HG03520 (cell line): ENCODE measurements around the gene BNIP2.
"Not testable (repeated sequence)": the region's sequence is repeated elsewhere in the genome, so short reads cannot be mapped to it uniquely, and the experiment has no call there.

Source experiments
- ATAC-seq: cut with Tn5 transposase; IDR thresholded peaks from one replicate; pipeline ENCODE4 v1.9.1; 2021; ENCODE audit warnings: mild to moderate bottlenecking, moderate library complexity; ENCODE audit not compliant: unreplicated experiment

Gene BNIP2

DNA sequence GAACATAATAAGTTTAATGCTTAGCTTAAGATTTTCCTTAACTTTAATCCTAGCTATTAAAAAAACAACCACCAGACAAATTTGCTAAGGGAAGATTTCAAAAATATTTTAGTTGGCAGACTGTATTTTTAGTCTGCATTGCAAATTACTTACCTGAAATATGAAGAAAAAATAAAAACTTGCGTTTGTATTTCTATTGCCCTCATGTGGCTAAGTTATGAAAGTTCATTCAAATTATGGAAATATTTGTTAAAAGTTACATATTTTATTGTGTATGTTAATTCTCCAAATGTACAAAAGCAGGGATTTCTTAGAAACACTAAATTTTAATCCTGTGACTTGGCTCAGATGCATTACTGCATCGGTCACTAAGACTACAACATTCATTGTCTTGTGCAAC is 46.8 kb downstream of the BNIP2 start:
- no peak for ATAC-seq

DNA sequence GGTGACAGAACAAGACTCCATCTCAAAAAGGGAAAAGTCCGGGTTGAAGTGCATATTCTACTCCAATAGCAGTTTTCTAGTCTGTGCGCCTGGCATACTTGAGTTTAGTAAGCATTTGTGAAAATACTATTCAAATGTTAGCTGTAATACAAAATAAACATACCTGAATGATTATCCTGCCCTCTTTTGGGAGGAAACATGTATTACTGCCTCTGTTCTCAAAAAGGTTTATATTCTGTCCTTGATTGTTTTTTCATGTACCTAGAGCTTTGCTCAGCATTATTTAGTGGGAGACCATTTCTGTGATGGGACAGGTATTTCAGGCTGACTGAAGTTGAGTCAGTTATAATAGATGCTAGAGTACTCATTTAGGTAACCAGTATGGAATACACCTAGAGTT is 51.6 kb downstream of the BNIP2 start:
- not testable (repeated sequence) for ATAC-seq

DNA sequence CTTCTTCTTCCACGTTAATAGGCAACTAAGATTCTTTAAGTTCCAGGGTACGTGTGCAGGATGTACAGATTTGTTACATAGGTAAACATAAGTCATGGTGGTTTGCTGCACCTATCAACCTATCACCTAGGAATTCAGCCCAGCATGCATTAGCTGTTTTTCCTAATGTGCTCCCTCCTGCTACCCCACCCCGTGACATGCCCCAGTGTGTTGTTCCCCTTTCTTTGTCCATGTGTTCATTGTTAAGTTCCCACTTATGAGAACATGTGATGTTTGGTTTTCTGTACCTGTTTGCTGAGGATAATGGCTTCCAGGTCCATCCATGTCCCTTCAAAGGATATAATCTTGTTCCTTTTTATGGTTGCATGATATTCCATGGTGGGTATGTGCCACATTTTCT is 52.9 kb downstream of the BNIP2 start:
- ATAC-seq, result no peak

DNA sequence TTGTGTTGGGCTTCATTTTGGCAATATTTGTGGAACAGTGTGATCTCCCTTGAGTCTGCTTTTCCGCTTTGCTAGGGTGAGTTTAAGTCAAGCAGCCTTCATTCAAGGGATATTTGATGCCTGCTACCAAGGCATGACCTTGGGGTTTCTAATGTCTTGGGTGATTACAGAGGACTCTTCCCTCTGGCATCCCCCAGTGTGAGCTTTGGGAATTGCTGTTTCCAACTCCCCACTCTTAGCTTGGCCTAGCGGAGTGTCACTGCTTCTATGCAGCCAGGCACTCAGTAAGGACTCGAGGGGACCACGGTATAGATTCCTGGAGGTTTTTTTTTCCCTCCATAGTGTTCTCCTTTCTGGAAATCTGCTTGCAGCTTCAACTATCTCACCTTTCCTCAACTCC is 56.4 kb downstream of the BNIP2 start:
- no peak for ATAC-seq

DNA sequence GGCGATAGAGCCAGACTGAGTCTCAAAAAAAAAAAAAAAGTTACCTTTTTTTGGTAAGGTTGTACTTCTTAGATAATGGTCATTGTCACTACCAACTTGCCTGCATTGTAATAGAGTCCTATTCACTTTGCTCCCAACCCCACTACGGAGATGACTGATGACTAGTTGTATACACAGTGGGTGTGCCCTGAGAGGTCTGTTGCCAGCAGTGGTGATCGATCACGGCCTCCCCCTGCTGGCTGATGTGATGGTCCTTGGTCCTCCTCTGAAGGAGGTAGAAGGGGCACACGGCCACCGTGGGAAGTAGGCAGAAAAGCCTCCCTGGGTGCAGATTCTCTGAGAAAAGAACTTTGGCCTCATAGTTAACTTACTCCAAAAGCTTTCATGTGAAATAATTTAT is 66.8 kb downstream of the BNIP2 start:
- ATAC-seq, result peak; percentile 53

DNA sequence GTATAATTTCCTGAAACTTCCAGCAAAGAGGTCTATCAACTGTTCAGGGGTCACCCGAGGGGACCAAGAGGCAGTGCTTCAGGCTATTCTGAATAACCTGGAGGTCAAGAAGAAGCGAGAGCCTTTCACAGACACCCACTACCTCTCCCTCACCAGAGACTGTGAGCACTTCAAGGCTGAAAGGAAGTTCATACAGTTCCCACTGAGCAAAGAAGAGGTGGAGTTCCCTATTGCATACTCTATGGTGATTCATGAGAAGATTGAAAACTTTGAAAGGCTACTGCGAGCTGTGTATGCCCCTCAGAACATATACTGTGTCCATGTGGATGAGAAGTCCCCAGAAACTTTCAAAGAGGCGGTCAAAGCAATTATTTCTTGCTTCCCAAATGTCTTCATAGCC is 70.7 kb downstream of the BNIP2 start:
- ATAC-seq, result no peak

DNA sequence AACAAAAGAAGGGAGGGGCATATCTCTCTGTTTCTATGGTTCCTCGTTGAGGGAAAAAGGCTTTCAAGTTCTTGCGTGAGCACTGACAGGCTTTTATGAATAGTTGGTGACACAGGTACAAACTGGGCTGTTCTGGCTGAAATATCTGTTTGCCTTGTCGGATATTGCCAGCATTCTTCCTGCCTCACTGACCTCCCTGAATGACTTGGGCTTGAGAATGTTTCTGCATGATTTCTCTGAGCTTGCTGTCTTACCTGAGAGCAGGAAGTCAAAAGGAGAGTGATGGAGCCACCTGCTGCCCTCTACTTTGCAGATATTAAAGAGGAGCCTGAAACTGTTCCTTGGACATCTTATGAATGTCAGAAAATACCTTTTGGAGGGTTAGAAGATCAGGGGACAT is 72.7 kb downstream of the BNIP2 start:
- no peak for ATAC-seq

DNA sequence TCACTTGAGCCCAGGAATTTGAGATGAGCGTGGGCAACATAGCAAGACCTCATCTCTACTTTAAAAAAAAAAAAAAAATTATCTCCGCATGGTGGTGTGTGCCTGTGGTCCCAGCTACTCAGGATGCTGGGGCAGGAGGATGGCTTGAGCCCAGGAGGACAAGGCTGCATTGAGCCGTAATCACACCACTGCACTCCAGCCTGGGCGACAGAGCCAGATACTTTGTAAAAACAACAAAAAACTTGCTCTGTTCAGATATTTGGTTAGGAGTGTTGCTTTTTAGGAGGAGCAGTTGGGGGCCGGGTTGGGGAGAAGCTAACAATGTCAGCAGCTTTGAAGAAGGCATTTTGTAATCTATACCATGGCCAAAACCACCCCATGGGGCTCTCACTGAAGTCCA is 73.5 kb downstream of the BNIP2 start:
- no peak for ATAC-seq

DNA sequence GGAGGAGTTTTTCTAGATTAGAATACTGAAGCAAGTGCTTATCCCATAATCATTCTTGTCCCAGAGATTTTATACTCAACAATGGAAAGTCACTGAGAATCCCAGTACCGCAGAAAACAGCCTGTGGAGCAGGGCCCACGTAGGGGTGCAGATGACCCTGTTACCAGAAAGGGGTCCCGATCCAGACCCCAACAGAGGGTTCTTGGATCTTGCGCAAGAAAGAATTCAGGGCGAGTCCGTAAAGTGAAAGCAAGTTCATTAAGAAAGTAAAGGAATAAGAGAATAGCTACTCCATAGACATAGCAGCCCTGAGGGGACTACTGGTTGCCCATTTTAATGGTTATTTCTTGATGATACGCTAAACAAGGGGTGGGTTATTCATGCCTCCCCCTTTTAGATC is 75.0 kb downstream of the BNIP2 start:
- ATAC-seq, result no peak

DNA sequence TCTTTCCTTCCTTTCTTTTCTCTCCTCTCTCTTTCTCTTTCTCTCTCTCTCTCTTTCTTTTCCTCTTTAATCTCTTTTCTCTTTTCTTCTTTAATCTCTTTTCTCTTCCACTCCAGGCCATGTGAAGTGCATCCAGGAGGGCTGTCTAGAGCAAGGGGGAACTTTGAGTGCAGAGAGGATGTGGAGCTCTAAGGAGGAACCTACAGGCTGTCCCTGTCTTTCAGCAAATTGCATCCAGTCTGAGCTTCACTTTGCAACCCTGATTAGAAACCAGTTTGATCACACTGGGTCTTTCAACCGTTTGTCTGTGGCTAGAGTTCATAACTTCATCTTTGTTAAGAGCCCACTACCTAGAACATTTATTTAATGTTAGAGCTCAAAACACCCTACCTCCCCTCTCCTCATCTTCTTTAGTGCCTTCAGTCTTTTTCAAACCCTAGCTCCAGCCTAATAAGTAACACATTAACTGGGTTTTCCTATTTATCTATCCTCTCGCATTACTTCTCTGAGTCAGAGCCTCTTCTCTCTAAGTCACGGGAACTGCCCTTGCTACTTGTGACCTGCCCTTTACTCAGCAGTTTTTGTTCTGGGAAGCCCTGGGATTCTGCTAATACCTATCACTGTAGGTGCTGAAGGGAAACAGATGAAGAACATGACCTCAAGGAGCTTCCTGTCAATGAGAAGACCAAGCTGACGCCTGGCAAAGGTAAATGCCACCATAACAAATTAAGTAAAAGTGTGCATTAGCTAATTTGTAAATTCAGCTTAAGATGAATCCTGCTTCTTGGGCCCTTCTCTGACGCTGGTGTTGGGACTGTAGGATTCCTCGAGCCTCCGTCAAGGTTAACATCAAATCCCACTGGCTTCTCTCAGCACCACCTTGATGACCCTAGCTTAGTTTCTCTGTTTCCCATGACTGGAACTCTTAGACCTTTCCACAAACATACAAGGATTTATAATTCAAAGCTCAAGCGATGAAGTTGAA is 77.6 kb downstream of the BNIP2 start, which contains the start of gene GCNT3:
Gene GCNT3 (plus strand): TSS at position 508 of the 985 bp plus-strand sequence. CDS start 6,456 bp downstream, outside the sequence.
- ATAC-seq, result no peak

DNA sequence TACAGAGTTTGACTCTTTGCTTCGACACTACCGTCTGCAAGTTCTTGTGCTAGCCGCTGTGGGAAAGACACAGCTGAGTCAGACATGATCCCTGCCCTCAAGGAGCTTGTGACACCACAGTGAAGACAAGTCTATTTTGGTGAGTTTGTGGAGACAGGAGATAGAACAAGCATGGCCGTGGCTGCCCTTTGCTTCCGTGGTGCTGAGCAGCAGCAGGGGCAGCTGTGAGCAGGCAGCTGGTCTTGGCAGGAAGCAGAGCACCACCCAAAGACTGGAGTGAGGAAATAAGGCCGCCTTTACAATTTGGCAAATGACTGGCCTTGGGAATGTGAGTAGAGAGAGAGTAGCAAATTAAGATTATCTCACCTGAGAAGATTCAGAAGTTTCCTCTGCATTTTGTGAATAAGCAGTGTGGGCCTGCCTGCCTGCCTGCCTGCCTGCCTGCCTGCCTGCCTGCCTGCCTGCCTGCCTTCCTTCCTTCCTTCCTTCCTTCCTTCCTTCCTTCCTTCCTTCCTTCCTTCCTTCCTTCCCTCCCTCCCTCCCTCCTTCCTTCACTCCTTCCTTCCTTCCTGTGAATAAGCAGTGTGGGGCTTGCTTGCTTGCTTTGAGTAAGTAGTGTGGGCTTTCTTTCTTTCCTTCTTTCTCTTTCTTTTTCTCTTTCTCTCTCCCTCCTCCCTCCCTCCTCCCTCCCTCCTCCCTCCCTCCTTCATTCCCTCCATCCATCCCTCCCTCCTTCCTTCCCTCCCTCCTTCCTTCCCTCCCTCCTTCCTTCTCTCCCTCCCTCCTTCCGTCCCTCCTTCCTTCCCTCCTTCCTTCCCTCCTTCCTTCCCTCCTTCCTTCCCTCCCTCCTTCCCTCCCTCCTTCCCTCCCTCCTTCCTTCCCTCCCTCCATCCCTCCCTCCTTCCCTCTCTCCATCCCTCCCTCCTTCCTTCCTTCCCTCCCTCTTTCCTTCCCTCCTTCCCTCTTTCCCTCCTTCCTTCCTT is 79.1 kb downstream of the BNIP2 start:
- no peak for ATAC-seq
